ENCODE results near the gene GMIP.

Gene GMIP

DNA sequence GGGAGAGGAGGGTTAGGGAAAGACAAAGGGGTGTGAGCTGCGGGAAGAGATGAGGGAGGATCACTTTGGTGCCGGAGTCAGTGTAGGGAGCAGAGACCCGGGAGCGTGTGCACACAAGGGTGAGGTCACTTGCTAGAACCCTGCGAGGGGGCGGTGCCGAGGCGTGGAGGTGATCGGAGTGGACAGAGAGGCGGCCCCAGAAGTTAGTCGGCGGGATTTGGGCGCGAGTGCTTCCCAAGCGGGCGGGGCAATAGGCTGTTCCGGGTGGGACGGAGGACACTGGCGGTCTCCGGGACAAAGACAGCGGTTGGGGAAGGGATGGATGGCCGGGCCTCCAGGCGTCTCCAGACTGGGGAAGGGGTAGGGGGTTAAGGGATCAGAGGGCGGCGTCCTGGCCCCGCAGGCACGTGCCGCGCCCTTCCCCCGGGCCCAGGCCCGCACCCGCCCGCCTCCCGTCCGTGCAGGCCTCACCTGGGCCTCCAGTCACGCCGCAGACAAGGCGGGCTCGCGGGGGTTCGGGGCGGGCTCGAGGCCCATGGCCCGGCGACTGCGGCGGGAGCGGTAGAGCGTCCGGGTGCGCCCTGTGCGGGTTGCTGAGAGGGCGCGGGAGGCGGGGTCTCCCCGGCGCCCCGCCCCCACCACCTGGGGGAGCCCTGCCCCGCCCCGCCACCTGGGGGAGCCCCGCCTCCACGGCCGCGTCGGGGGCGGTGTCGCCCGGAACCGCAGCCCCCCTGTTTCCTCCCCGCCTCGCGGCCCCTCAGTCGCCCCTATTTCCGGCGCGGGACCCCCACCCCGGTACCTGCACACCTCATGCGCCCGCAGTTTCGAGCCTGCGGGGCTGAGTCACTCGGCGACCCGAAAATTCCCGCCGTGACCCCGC lies 15.6 kb downstream of the GMIP start, which contains the start of gene LPAR2:
Gene LPAR2 (minus strand): TSS at position 600 of the 880 bp plus-strand sequence. CDS start 945 bp downstream, outside the sequence.
- no peak for TF ChIP-seq YY1 (IDR thresholded peaks at IDR 0.05; ENCODE audit: insufficient read depth, insufficient read length)
- DNase-seq (ENCODE audit: low read depth, low spot score): no peak
- H3K9ac ChIP-seq (ENCODE audit: insufficient read length, low read depth): peak within 1 kb of the TSS; percentile 89
- H3K36me3 ChIP-seq (ENCODE audit: insufficient read depth, insufficient read length, low read length): peaks cover 57% of the 10 kb centered on the region
- peaks cover 14% of the 10 kb centered on the region for H3K4me1 ChIP-seq (ENCODE audit: insufficient read depth, insufficient read length)
- H3K27me3 ChIP-seq (ENCODE audit: insufficient read depth, insufficient read length): no peaks in the 10 kb centered on the region
- H3K9me3 ChIP-seq (ENCODE audit: insufficient read depth, low read length): no peaks in the 10 kb centered on the region
- H3K4me3 ChIP-seq (ENCODE audit: insufficient read length, low read depth): peak within 1 kb of the TSS; percentile 73

GRCh38 chr19:19626516-19627472 lies 16.7 kb downstream of the GMIP start:
- DNase-seq (ENCODE audit: low read depth, low spot score): no peak
- no peaks in the 10 kb centered on the region for H3K27me3 ChIP-seq (ENCODE audit: insufficient read depth, insufficient read length)
- peak overlapping the region; percentile 73 for H3K4me3 ChIP-seq (ENCODE audit: insufficient read length, low read depth)
- H3K4me1 ChIP-seq (ENCODE audit: insufficient read depth, insufficient read length): peaks cover 14% of the 10 kb centered on the region
- peak overlapping the region; percentile 89 for H3K9ac ChIP-seq (ENCODE audit: insufficient read length, low read depth)
- no peaks in the 10 kb centered on the region for H3K9me3 ChIP-seq (ENCODE audit: insufficient read depth, low read length)
- H3K36me3 ChIP-seq (ENCODE audit: insufficient read depth, insufficient read length, low read length): peaks cover 56% of the 10 kb centered on the region
- TF ChIP-seq YY1 (IDR thresholded peaks at IDR 0.05; ENCODE audit: insufficient read depth, insufficient read length): no peak
- no peak for TF ChIP-seq ZNF274 (IDR thresholded peaks at IDR 0.05; ENCODE audit: low read depth, low read length)
- TF ChIP-seq SUZ12 (IDR thresholded peaks at IDR 0.05; ENCODE audit: extremely low read depth, insufficient read depth, insufficient read length): no peak

GRCh38 chr19:19624032-19624570 lies 19.4 kb downstream of the GMIP start:
- no peak for DNase-seq (ENCODE audit: low read depth, low spot score)
- Histone ChIP-seq H3K9me3 (ENCODE audit: insufficient read depth, low read length) (no peaks in the 10 kb centered on the region), H3K27me3 (ENCODE audit: insufficient read depth, insufficient read length) (no peaks in the 10 kb centered on the region), H3K4me3 (ENCODE audit: insufficient read length, low read depth) (no peak overlapping the region), H3K9ac (ENCODE audit: insufficient read length, low read depth) (no peak overlapping the region), H3K36me3 (ENCODE audit: insufficient read depth, insufficient read length, low read length) (peaks cover 44% of the 10 kb centered on the region), H3K4me1 (ENCODE audit: insufficient read depth, insufficient read length) (peaks cover 11% of the 10 kb centered on the region)
- TF ChIP-seq ZNF274 (IDR thresholded peaks at IDR 0.05; ENCODE audit: low read depth, low read length): no peak
- TF ChIP-seq YY1 (IDR thresholded peaks at IDR 0.05; ENCODE audit: insufficient read depth, insufficient read length): no peak
- no peak for TF ChIP-seq SUZ12 (IDR thresholded peaks at IDR 0.05; ENCODE audit: extremely low read depth, insufficient read depth, insufficient read length)

GRCh38 chr19:19623383-19623782 lies 20.1 kb downstream of the GMIP start:
- TF ChIP-seq ZNF274 (IDR thresholded peaks at IDR 0.05; ENCODE audit: low read depth, low read length): no peak
- no peak for TF ChIP-seq SUZ12 (IDR thresholded peaks at IDR 0.05; ENCODE audit: extremely low read depth, insufficient read depth, insufficient read length)
- no peak for TF ChIP-seq YY1 (IDR thresholded peaks at IDR 0.05; ENCODE audit: insufficient read depth, insufficient read length)
- no peak overlapping the region for H3K9ac ChIP-seq (ENCODE audit: insufficient read length, low read depth)
- no peak overlapping the region for H3K4me3 ChIP-seq (ENCODE audit: insufficient read length, low read depth)
- no peak for DNase-seq (ENCODE audit: low read depth, low spot score)
- no peaks in the 10 kb centered on the region for H3K27me3 ChIP-seq (ENCODE audit: insufficient read depth, insufficient read length)
- H3K9me3 ChIP-seq (ENCODE audit: insufficient read depth, low read length): no peaks in the 10 kb centered on the region
- peaks cover 44% of the 10 kb centered on the region for H3K36me3 ChIP-seq (ENCODE audit: insufficient read depth, insufficient read length, low read length)
- peaks cover 11% of the 10 kb centered on the region for H3K4me1 ChIP-seq (ENCODE audit: insufficient read depth, insufficient read length)

DNA sequence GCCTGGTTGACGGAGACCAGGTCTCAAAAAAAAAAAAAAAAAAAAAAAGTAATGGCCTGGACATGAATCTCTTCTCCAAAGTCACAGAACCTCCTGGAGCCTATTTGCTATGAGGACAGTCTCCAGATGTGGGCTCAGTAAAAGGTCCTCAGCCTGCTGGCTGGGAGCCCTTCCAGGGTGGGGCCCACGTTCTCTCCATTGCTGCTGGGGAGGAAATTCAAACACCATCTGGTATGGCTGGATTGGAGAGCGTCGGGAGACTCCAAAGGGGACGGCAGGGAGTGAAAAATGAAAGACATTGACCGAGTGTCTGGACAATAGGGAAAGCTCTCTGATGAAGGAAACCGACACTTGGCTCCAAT lies 23.6 kb downstream of the GMIP start:
- no peak for DNase-seq (ENCODE audit: low read depth, low spot score)
- peaks cover 3% of the 10 kb centered on the region for H3K4me1 ChIP-seq (ENCODE audit: insufficient read depth, insufficient read length)
- no peaks in the 10 kb centered on the region for H3K27me3 ChIP-seq (ENCODE audit: insufficient read depth, insufficient read length)
- peaks cover 29% of the 10 kb centered on the region for H3K36me3 ChIP-seq (ENCODE audit: insufficient read depth, insufficient read length, low read length)
- no peak for TF ChIP-seq YY1 (IDR thresholded peaks at IDR 0.05; ENCODE audit: insufficient read depth, insufficient read length)
- no peaks in the 10 kb centered on the region for H3K9me3 ChIP-seq (ENCODE audit: insufficient read depth, low read length)
- no peak overlapping the region for H3K9ac ChIP-seq (ENCODE audit: insufficient read length, low read depth)
- H3K4me3 ChIP-seq (ENCODE audit: insufficient read length, low read depth): no peak overlapping the region

DNA sequence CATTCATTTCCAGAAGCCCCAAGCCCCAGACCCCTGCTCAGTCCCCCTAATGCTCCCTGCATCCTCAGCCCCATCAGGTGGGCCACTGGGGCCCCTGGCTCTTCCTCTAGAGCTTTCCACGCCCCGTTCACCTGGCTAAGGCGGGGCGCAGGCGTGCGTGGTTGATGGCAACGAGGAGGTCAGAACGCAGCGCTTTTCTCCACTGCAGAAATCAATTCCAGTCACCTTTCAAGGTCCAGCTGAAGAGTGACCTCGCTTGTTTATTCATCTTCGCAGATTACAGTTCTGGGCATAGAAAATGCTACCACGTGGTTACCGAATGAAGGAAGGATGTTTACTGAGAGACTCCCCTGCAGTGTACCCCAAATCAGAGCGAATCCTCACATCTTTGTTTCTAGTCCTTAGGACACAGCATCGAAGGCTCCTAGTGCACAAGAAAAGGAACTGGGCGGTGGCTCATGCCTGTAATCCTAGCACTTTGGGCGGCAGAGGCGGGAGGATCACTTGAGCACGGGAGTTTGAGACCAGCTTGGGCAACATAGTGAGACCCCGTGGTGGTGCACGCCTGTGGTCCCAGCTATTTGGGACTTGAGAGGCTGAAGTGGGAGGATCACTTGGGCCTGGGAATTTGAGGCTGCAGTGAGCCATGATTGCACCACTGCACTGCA lies 24.1 kb downstream of the GMIP start:
- DNase-seq (ENCODE audit: low read depth, low spot score): no peak
- Histone ChIP-seq H3K36me3 (ENCODE audit: insufficient read depth, insufficient read length, low read length) (peaks cover 25% of the 10 kb centered on the region), H3K9ac (ENCODE audit: insufficient read length, low read depth) (no peak overlapping the region), H3K4me3 (ENCODE audit: insufficient read length, low read depth) (no peak overlapping the region), H3K4me1 (ENCODE audit: insufficient read depth, insufficient read length) (peaks cover 3% of the 10 kb centered on the region), H3K9me3 (ENCODE audit: insufficient read depth, low read length) (no peaks in the 10 kb centered on the region), H3K27me3 (ENCODE audit: insufficient read depth, insufficient read length) (no peaks in the 10 kb centered on the region)
- no peak for TF ChIP-seq SUZ12 (IDR thresholded peaks at IDR 0.05; ENCODE audit: extremely low read depth, insufficient read depth, insufficient read length)

All from NT2/D1 (cell line).